VCaP (cell line): ENCODE data around the gene HNRNPLL.

Experiments used
- H3K27ac ChIP-seq: fragments of 450-650 bp; 2 replicates; pipeline ENCODE4 v1.5.1; 2017
- TF ChIP-seq, protein P1 (sequence below): fragments of 450-650 bp; conservative IDR thresholded peaks from 2 replicates; pipeline ENCODE4 v1.5.1; 2017; ENCODE audit warnings: mild to moderate bottlenecking, moderate library complexity

HNRNPLL gene

DNA sequence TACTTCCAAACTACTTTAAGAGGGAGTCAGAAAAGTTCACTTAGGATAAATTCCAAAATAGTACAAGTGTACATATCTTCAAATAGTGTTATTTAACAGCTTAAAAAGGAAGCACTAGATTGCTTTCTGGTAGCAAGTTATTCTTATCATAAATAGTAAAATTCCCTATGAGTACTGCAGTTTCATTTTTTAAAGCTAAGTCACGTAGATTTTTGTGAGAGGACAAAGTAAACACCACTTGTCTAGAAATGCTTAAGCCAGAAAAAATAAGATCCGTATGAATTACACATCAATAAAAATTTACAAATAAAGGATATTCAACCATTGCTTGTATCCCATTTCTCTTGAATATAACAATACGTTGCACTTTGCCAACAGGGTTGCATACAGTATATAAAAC lies 19.2 kb downstream of the HNRNPLL start:
- no peak overlapping the region for H3K27ac ChIP-seq
- TF ChIP-seq, protein P1, sequence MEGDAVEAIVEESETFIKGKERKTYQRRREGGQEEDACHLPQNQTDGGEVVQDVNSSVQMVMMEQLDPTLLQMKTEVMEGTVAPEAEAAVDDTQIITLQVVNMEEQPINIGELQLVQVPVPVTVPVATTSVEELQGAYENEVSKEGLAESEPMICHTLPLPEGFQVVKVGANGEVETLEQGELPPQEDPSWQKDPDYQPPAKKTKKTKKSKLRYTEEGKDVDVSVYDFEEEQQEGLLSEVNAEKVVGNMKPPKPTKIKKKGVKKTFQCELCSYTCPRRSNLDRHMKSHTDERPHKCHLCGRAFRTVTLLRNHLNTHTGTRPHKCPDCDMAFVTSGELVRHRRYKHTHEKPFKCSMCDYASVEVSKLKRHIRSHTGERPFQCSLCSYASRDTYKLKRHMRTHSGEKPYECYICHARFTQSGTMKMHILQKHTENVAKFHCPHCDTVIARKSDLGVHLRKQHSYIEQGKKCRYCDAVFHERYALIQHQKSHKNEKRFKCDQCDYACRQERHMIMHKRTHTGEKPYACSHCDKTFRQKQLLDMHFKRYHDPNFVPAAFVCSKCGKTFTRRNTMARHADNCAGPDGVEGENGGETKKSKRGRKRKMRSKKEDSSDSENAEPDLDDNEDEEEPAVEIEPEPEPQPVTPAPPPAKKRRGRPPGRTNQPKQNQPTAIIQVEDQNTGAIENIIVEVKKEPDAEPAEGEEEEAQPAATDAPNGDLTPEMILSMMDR = no peak

GRCh38 chr2:38581193-38582147 lies 21.3 kb downstream of the HNRNPLL start:
- no peak overlapping the region for H3K27ac ChIP-seq
- TF ChIP-seq, protein P1 = peak; percentile 73

- no peak overlapping the region for H3K27ac ChIP-seq
- TF ChIP-seq, protein P1 = no peak
These were observed 22.6 kb downstream of the HNRNPLL start for GRCh38 chr2:38580115-38580636.

DNA sequence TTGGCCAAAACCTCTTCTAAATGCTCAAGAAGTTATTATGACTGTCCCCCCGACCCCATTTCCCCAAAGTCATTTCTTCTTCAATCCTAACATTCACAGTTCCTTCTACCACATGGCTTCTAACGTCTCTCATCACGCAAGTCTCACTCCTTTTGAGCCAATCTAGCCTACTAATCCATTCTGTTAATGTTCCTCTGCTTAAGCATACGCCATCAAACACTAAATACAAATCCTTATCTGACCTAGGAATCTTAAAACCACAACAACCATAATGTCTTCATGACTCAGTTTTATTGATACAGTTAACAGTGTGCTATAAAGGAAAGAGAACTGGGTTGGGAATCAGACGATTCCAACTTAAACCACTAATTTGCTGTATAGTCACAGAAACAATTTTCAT lies 23.9 kb downstream of the HNRNPLL start:
- H3K27ac ChIP-seq = no peak overlapping the region
- TF ChIP-seq, protein P1 = no peak

GRCh38 chr2:38574278-38574677 lies 28.4 kb downstream of the HNRNPLL start:
- TF ChIP-seq, protein P1 = no peak

GRCh38 chr2:38572167-38572566 lies 30.6 kb downstream of the HNRNPLL start:
- no peak overlapping the region for H3K27ac ChIP-seq
- TF ChIP-seq, protein P1 = no peak

More at GRCh38 chr2:38574278-38574677, 28.4 kb downstream of the HNRNPLL start:
- H3K27ac ChIP-seq = no peak overlapping the region

DNA sequence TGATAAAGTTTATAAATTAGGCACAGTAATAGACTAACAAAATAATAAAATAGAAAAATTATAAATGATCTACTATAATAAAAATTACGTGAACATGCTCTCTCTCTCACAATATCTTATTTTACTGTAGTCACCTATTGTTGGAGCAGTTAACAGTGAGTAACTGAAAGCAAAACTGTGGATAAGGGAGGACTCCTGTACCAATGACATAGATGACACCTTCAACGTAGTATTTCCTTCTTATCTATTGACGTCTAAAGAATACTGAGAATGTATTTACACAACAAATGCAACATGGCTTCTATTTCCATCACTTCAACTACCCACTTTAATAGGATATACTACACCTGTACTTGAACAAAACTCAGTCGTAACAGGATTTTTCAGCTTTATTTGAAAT lies 31.5 kb downstream of the HNRNPLL start:
- TF ChIP-seq, protein P1 = no peak
- H3K27ac ChIP-seq = peak overlapping the region; percentile 55
